Gastrocnemius medialis (tissue), 4 donors: ENCODE data around the gene TFIP11.

Source experiments
- POLR2A ChIP-seq, 2 donors: fragments of 450-650 bp; IDR thresholded peaks; one replicate each; pipeline ENCODE4 v1.6.1; 2017; ENCODE audit warnings: antibody characterized with exemption in 2 of 2, mild to moderate bottlenecking in 2 of 2, moderate library complexity in 2 of 2
- TF ChIP-seq, protein P1 (sequence below), 5 experiments: fragments of 450-650 bp in 3 of 5; fragments of 200-600 bp in 2 of 5; sonication (generic) in 2 of 5; IDR thresholded peaks in 4 of 5; conservative IDR thresholded peaks in 1 of 5; 1 replicate in 4 of 5; 2 replicates in 1 of 5; pipeline ENCODE4 v1.5.1; 2016 to 2019; ENCODE audit warnings: antibody characterized with exemption in 5 of 5, mild to moderate bottlenecking in 3 of 5, moderate library complexity in 3 of 5

DNA sequence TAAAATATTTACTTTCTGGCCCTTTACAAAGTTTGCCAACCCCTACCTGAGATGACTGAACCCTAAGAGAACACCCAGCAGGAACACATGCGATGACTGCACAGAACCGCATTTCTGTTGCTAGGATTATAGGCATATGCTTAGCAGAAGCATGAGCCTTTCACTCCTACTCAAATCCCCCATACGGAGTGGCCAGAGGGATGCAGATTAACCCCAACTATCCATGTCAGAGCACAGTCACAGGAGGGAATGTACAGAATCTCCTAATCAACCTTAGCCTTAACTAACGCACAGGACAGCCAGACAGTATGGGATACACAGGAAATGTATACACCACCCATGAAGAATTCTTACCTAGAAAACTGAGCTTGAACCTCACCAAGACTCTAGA, 34.9 kb downstream of the TFIP11 start:
- TF ChIP-seq, protein P1, sequence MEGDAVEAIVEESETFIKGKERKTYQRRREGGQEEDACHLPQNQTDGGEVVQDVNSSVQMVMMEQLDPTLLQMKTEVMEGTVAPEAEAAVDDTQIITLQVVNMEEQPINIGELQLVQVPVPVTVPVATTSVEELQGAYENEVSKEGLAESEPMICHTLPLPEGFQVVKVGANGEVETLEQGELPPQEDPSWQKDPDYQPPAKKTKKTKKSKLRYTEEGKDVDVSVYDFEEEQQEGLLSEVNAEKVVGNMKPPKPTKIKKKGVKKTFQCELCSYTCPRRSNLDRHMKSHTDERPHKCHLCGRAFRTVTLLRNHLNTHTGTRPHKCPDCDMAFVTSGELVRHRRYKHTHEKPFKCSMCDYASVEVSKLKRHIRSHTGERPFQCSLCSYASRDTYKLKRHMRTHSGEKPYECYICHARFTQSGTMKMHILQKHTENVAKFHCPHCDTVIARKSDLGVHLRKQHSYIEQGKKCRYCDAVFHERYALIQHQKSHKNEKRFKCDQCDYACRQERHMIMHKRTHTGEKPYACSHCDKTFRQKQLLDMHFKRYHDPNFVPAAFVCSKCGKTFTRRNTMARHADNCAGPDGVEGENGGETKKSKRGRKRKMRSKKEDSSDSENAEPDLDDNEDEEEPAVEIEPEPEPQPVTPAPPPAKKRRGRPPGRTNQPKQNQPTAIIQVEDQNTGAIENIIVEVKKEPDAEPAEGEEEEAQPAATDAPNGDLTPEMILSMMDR (IDR thresholded peaks at IDR 0.05 in 4 of 5, conservative IDR thresholded peaks at IDR 0.05 in 1 of 5) = no peak
- no peak for TF ChIP-seq POLR2A (IDR thresholded peaks at IDR 0.05)
